Activated naive CD4-positive, alpha-beta T cell treated with anti-CD3 and anti-CD28 coated beads for 36 hours (primary cell): ENCODE results near the gene SLC2A3. TPM values are rescaled to one million over a fixed set of nuclear protein-coding genes. Genes with fewer than 3 reads are reported as not detected.
"Not testable (repeated sequence)": the region's sequence is repeated elsewhere in the genome, so short reads cannot be mapped to it uniquely, and the experiment has no call there.

ENCODE experiments used
- CTCF ChIA-PET: fragments of 350-600 bp; sonication (Branson Sonifier 250); formaldehyde crosslinking; loops from one replicate; lab custom pipeline; 2021; ENCODE audit warnings: antibody characterized with exemption; lab: Charles Lee
- DNase-seq: peaks from one replicate; pipeline ENCODE4 v3.0.0-alpha.2; 2020
- H3K27ac Mint-ChIP-seq: one replicate; pipeline ENCODE4 v1.8.0; 2021; ENCODE audit warnings: mild to moderate bottlenecking, mixed read lengths
- H3K27me3 Mint-ChIP-seq: one replicate; pipeline ENCODE4 v1.8.0; 2021; ENCODE audit warnings: low read depth, mixed read lengths
- H3K36me3 Mint-ChIP-seq: one replicate; pipeline ENCODE4 v1.8.0; 2021; ENCODE audit warnings: low read depth, mixed read lengths
- H3K4me1 Mint-ChIP-seq: one replicate; pipeline ENCODE4 v1.8.0; 2021; ENCODE audit warnings: low read depth, mixed read lengths
- H3K4me3 Mint-ChIP-seq: one replicate; pipeline ENCODE4 v1.8.0; 2021; ENCODE audit warnings: mild to moderate bottlenecking, moderate library complexity, mixed read lengths
- H3K9me3 Mint-ChIP-seq: one replicate; pipeline ENCODE4 v1.8.0; 2021; ENCODE audit warnings: mixed read lengths
- intact Hi-C: fragments of 100-400 bp; cut with micrococcal nuclease; formaldehyde crosslinking; loops from one replicate; pipeline ENCODE4 v1.15.1; 2023
- total RNA-seq, 2 experiments: library from RNA; stranded (reverse); gene quantifications; one replicate each; pipeline ENCODE4 v1.2.3, GENCODE V29; 2021

SLC2A3 gene
- total RNA-seq, 2 experiments from 2014 or later, result 392 to 394 TPM

GRCh38 chr12:7970475-7971252, 34.7 kb upstream of the SLC2A3 start:
- Mint-ChIP-seq H3K4me3 (peak overlapping the region; percentile 79), H3K4me1 (peaks cover 32% of the 10 kb centered on the region), H3K27ac (peak overlapping the region; percentile 97), H3K9me3 (no peaks in the 10 kb centered on the region), H3K36me3 (peaks cover 18% of the 10 kb centered on the region), H3K27me3 (no peaks in the 10 kb centered on the region)
- DNase-seq, result peak; percentile 92
- CTCF ChIA-PET, result interaction anchor here (1.1 to 6.0 kb wide), 5 partner anchors 10 to 118 kb away, joined by 3 to 46 read pairs (median 7); no protein-coding TSS in a partner anchor
- intact Hi-C loops, result loop anchor here (1.0 kb wide), 7 partner anchors 10 to 112 kb away; partner anchors contain the start of genes FOXJ2, NECAP1 and SLC2A3

- Mint-ChIP-seq H3K36me3 (peaks cover 18% of the 10 kb centered on the region), H3K27ac (peak overlapping the region; percentile 13), H3K9me3 (no peaks in the 10 kb centered on the region), H3K4me1 (peaks cover 30% of the 10 kb centered on the region), H3K4me3 (no peak overlapping the region), H3K27me3 (no peaks in the 10 kb centered on the region)
- DNase-seq, result no peak
- CTCF ChIA-PET, result interaction anchor here (6.0 kb wide), 1 partner anchor 33 kb away, joined by 46 read pairs; no protein-coding TSS in a partner anchor
- intact Hi-C loops, result no loop called here
Measured at GRCh38 chr12:7966563-7966962, 30.6 kb upstream of the SLC2A3 start.

GRCh38 chr12:7964669-7965068, 28.7 kb upstream of the SLC2A3 start:
- intact Hi-C loops, H3K9me3 Mint-ChIP-seq, DNase-seq, H3K27me3 Mint-ChIP-seq, H3K4me3 Mint-ChIP-seq, H3K27ac Mint-ChIP-seq: not testable (repeated sequence)
- Mint-ChIP-seq H3K36me3 (peaks cover 15% of the 10 kb centered on the region), H3K4me1 (peaks cover 29% of the 10 kb centered on the region)
- CTCF ChIA-PET, result interaction anchor here (0.8 to 6.9 kb wide), 4 partner anchors 10 to 105 kb away, joined by 3 to 114 read pairs (median 3); partner anchors contain the start of gene SLC2A3

DNA sequence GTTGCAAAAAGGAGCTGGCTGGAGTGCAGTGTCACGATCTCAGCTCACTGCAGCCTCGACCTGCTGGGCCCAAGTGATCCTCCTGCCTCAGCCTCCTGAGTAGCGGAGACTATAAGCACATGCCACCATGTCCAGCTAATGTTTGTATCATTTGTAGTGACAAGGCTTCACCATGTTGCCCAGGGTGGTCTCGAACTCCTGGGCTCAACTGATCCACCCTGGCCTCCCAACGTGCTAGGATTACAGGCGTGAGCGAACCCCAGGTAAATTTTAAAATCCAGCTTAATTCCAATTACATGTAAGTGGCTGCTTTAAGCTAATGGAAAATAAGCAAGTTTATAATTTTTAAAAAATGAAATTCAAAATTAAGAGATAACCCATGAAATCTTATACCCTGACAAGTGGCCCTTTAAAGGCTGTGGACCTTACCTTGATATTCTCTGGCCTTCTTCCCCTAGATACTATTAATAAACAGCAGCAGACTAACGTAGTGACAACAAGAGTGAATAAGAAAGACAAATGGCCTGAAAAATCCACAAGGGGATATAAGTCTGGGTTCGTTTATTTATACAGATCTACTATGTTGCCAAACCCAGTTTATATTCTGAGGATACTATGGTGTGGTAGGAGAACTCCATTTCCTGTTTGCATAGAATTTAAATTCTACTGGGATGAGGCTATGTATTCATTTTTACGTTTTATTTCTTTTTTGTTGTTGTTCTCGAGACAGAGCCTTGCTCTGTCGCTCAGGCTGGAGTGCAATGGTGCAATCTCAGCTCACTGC, 25.6 kb upstream of the SLC2A3 start:
- Mint-ChIP-seq H3K4me3 (peak overlapping the region; percentile 86), H3K27ac (peak overlapping the region; percentile 93), H3K27me3 (no peaks in the 10 kb centered on the region), H3K36me3 (peaks cover 6% of the 10 kb centered on the region), H3K4me1 (peaks cover 37% of the 10 kb centered on the region), H3K9me3 (no peaks in the 10 kb centered on the region)
- CTCF ChIA-PET, result interaction anchor here (0.6 to 6.9 kb wide), 13 partner anchors 10 to 102 kb away, joined by 3 to 114 read pairs (median 7); partner anchors contain the start of gene SLC2A3
- intact Hi-C loops, result no loop called here
- DNase-seq, result no peak

DNA sequence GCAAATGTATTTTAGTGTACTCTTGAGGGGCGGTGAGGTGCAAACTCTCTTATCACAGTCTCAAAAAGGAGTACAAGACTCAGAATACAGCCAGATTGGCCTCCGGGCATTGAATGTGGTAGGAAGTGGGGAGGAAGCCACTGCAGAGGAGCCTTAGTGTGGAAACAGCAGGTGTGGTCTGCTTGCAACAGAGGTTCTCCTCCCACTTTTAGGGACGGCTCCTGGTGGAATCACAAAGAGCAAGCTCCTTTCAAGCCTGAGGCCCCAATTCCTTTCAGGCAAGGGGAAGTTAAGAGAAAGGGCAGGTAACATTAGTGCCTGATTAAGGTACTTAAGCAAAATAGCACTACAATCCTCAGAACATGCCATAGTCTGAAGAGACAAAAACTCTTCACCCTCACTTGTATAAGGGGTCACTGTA, 23.7 kb upstream of the SLC2A3 start:
- DNase-seq, result peak; percentile 68
- CTCF ChIA-PET, result interaction anchor here (0.6 to 6.9 kb wide), 7 partner anchors 12 to 100 kb away, joined by 3 to 114 read pairs (median 17); partner anchors contain the start of gene SLC2A3
- H3K27ac Mint-ChIP-seq, result peak overlapping the region; percentile 93
- H3K36me3 Mint-ChIP-seq, result no peaks in the 10 kb centered on the region
- H3K9me3 Mint-ChIP-seq, result no peaks in the 10 kb centered on the region
- intact Hi-C loops, result loop anchor here (1.0 kb wide), 7 partner anchors 11 to 123 kb away; partner anchors contain the start of genes NECAP1 and SLC2A3
- H3K4me1 Mint-ChIP-seq, result peaks cover 37% of the 10 kb centered on the region
- H3K27me3 Mint-ChIP-seq, result no peaks in the 10 kb centered on the region
- H3K4me3 Mint-ChIP-seq, result peak overlapping the region; percentile 86

DNA sequence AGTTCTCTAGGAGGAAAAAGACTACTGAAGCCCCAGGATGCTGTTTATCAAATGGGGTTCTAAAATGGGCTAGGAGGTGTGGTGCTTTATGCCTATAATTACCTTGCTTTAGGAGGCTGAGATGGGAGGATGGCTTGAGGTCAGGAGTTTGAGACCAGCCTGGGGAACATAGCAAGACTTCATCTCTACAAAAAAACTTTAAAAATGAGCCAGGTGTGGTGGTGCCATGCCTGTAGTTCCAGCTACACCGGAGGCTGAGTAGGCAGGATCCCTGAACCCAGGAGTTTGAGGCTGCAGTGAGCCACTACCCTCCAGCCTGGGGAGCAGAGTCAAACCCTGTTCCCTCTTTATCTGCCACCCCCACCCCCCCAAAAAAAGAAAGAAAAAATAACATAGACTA, 23.3 kb upstream of the SLC2A3 start:
- Mint-ChIP-seq H3K27ac (peak overlapping the region; percentile 93), H3K36me3 (no peaks in the 10 kb centered on the region), H3K27me3 (no peaks in the 10 kb centered on the region), H3K4me1 (peaks cover 37% of the 10 kb centered on the region), H3K4me3 (peak overlapping the region; percentile 86), H3K9me3 (no peaks in the 10 kb centered on the region)
- intact Hi-C loops, result no loop called here
- DNase-seq, result peak; percentile 14
- CTCF ChIA-PET, result interaction anchor here (3.7 to 6.9 kb wide), 3 partner anchors 12 to 34 kb away, joined by 17 to 114 read pairs (median 24); partner anchors contain the start of gene SLC2A3

GRCh38 chr12:7954877-7955276, 18.9 kb upstream of the SLC2A3 start:
- H3K36me3 Mint-ChIP-seq, H3K27me3 Mint-ChIP-seq, intact Hi-C loops, DNase-seq, H3K9me3 Mint-ChIP-seq, CTCF ChIA-PET, H3K27ac Mint-ChIP-seq, H3K4me3 Mint-ChIP-seq: not testable (repeated sequence)
- peaks cover 20% of the 10 kb centered on the region for H3K4me1 Mint-ChIP-seq

DNA sequence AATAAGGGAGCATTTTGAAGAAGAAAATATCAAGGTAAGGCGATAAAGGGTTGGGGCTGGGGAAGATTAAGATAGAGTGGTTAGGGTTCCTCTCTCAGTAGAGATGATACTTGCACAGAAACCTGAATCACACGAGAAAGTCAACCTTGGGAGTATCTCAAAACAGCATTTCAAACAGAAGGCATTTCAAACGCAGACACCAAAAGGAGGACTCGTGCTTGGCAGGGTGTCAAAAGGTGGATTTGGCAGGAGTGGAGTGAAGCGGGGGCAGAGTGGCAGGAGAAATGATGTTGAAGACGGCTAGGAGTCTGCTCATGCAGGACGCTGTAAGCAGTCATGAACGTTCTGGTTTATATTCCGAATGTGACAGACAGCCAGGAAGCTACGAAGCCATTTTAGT, 18.4 kb upstream of the SLC2A3 start:
- H3K27ac Mint-ChIP-seq, H3K36me3 Mint-ChIP-seq, H3K4me3 Mint-ChIP-seq, H3K9me3 Mint-ChIP-seq, CTCF ChIA-PET, intact Hi-C loops, DNase-seq, H3K27me3 Mint-ChIP-seq: not testable (repeated sequence)
- peaks cover 15% of the 10 kb centered on the region for H3K4me1 Mint-ChIP-seq

GRCh38 chr12:7953912-7954311, 17.9 kb upstream of the SLC2A3 start:
- CTCF ChIA-PET, DNase-seq: not testable (repeated sequence)

DNA sequence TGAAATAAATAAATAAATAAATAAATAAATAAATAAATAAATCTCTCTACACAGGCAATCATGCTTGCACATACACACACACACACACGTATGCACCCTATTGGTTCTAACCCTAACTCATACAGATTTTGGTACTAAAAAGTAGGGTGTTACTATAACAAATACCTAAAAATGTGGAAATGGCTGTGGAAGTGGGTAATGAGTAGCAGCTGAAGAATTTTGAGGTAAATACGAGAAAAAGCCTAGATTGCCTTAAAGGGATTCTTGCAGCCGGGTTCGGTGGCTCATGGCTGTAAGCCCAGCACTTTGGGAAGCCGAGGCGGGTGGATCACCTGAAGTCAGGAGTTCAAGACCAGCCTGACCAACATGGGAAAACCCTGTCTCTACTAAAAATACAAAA, 15.7 kb upstream of the SLC2A3 start:
- H3K9me3 Mint-ChIP-seq, result no peaks in the 10 kb centered on the region
- CTCF ChIA-PET, result interaction anchor here (0.6 kb wide), 1 partner anchor 14 kb away, joined by 3 read pairs; no protein-coding TSS in a partner anchor
- no peaks in the 10 kb centered on the region for H3K36me3 Mint-ChIP-seq
- H3K27ac Mint-ChIP-seq, result no peak overlapping the region
- peaks cover 3% of the 10 kb centered on the region for H3K4me1 Mint-ChIP-seq
- intact Hi-C loops, result no loop called here
- H3K4me3 Mint-ChIP-seq, result no peak overlapping the region
- no peaks in the 10 kb centered on the region for H3K27me3 Mint-ChIP-seq
- DNase-seq, result no peak

More at GRCh38 chr12:7953912-7954311, 17.9 kb upstream of the SLC2A3 start:
- intact Hi-C loops, H3K9me3 Mint-ChIP-seq, H3K36me3 Mint-ChIP-seq, H3K4me3 Mint-ChIP-seq, H3K27ac Mint-ChIP-seq, H3K27me3 Mint-ChIP-seq: not testable (repeated sequence)
- H3K4me1 Mint-ChIP-seq, result peaks cover 12% of the 10 kb centered on the region

DNA sequence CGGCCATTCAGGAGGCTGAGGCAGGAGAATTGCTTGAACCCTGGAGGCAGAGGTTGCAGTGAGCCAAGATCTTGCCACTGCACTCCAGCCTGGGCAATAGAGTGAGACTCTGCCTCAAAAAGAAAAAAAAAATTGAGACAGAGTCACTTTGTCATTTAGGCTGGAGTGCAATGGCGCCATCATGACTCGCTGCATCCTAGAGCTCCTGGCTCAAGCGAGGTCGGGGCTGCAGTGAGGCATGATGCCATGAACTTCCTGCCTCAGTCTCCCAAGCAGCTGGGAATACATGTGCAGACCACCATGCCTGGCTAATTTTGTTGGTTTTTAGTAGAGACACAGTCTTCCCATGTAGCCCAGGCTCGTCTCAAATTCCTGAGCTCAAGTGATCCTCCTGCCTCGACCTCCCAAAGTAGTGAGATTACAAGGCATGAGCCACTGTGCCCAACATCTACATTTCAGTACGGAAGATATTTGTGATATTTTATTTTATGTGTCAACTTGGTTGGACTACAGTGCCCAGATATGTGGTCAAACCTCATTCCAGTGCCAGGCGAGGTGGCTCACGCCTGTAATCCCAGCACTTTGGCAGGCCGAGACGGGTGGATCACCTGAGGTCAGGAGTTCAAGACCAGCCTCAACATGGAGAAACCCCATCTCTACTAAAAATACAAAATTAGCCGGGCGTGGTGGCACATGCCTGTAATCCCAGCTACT, 14.4 kb upstream of the SLC2A3 start:
- CTCF ChIA-PET, result interaction anchor here (0.7 kb wide), 1 partner anchor 45 kb away, joined by 5 read pairs; no protein-coding TSS in a partner anchor
- H3K36me3 Mint-ChIP-seq, DNase-seq, H3K27ac Mint-ChIP-seq, H3K9me3 Mint-ChIP-seq, H3K4me1 Mint-ChIP-seq, H3K4me3 Mint-ChIP-seq, H3K27me3 Mint-ChIP-seq, intact Hi-C loops: not testable (repeated sequence)
